Activated naive CD8-positive, alpha-beta T cell treated with anti-CD3 and anti-CD28 coated beads, Interleukin-2, amount 10 ng/mL, durations not matched to agents 7 days and 5 days (primary cell): ENCODE measurements around the gene SPECC1L. TPM values are rescaled to one million over a fixed set of nuclear protein-coding genes. Genes with fewer than 3 reads are reported as not detected.
"Not testable (repeated sequence)": the region's sequence is repeated elsewhere in the genome, so short reads cannot be mapped to it uniquely, and the experiment has no call there.

Source experiments
- ATAC-seq: fragments of 150-1000 bp; cut with Tn5 transposase; one replicate; pipeline ENCODE4 v1.10.0; 2021; ENCODE audit warnings: low read depth, moderate library complexity
- POLR2A ChIA-PET: fragments of 350-600 bp; sonication (Branson Sonifier 250); formaldehyde crosslinking; loops from one replicate; lab custom pipeline; 2021; ENCODE audit warnings: antibody characterized with exemption; lab: Charles Lee
- DNase-seq: peaks from one replicate; pipeline ENCODE4 v3.0.0; 2021
- H3K27ac Mint-ChIP-seq: one replicate; pipeline ENCODE4 v1.8.0; 2022; ENCODE audit warnings: mild to moderate bottlenecking, mixed read lengths
- H3K27me3 Mint-ChIP-seq: one replicate; pipeline ENCODE4 v1.8.0; 2022; ENCODE audit warnings: mild to moderate bottlenecking, moderate library complexity, mixed read lengths
- H3K36me3 Mint-ChIP-seq: one replicate; pipeline ENCODE4 v1.8.0; 2021; ENCODE audit warnings: mild to moderate bottlenecking, mixed read lengths
- H3K4me1 Mint-ChIP-seq: one replicate; pipeline ENCODE4 v1.8.0; 2021; ENCODE audit warnings: mixed read lengths
- H3K4me3 Mint-ChIP-seq: one replicate; pipeline ENCODE4 v1.8.0; 2022; ENCODE audit warnings: mild to moderate bottlenecking, moderate library complexity, mixed read lengths
- H3K9me3 Mint-ChIP-seq: one replicate; pipeline ENCODE4 v1.8.0; 2021; ENCODE audit warnings: mixed read lengths
- total RNA-seq, 2 experiments: library from RNA; stranded (reverse); gene quantifications; one replicate each; pipeline ENCODE4 v1.2.3, GENCODE V29; 2021

The SPECC1L gene
- total RNA-seq, 2 experiments from 2014 or later, result 55.4 to 59.4 TPM

GRCh38 chr22:24238101-24238694 is 32.4 kb upstream of the SPECC1L start:
- H3K27ac Mint-ChIP-seq, H3K4me3 Mint-ChIP-seq, H3K36me3 Mint-ChIP-seq, DNase-seq, POLR2A ChIA-PET, H3K27me3 Mint-ChIP-seq, H3K9me3 Mint-ChIP-seq, ATAC-seq: not testable (repeated sequence)
- peaks cover 31% of the 10 kb centered on the region for H3K4me1 Mint-ChIP-seq

GRCh38 chr22:24240381-24240780 is 30.2 kb upstream of the SPECC1L start:
- POLR2A ChIA-PET, result interaction anchor here (0.7 to 1.1 kb wide), 2 partner anchors 24 to 26 kb away, joined by 6 to 7 read pairs; no protein-coding TSS in a partner anchor

GRCh38 chr22:24240985-24241692 is 29.5 kb upstream of the SPECC1L start:
- peak overlapping the region; percentile 58 for H3K4me3 Mint-ChIP-seq
- H3K36me3 Mint-ChIP-seq, H3K27me3 Mint-ChIP-seq, DNase-seq, H3K9me3 Mint-ChIP-seq: not testable (repeated sequence)
- peak; percentile 30 for ATAC-seq
- H3K27ac Mint-ChIP-seq, result peak overlapping the region; percentile 77
- H3K4me1 Mint-ChIP-seq, result peaks cover 37% of the 10 kb centered on the region
- POLR2A ChIA-PET, result interaction anchor here (1.1 kb wide), 1 partner anchor 26 kb away, joined by 7 read pairs; no protein-coding TSS in a partner anchor

More at GRCh38 chr22:24240381-24240780, 30.2 kb upstream of the SPECC1L start:
- no peaks in the 10 kb centered on the region for H3K27me3 Mint-ChIP-seq
- no peaks in the 10 kb centered on the region for H3K9me3 Mint-ChIP-seq
- ATAC-seq (no peak), DNase-seq (no peak)
- peak overlapping the region; percentile 77 for H3K27ac Mint-ChIP-seq
- H3K4me1 Mint-ChIP-seq, result peaks cover 41% of the 10 kb centered on the region
- H3K4me3 Mint-ChIP-seq, result no peak overlapping the region
- no peaks in the 10 kb centered on the region for H3K36me3 Mint-ChIP-seq

GRCh38 chr22:24243417-24243816 is 27.2 kb upstream of the SPECC1L start:
- not testable (repeated sequence) for H3K36me3 Mint-ChIP-seq, H3K9me3 Mint-ChIP-seq, ATAC-seq, H3K27me3 Mint-ChIP-seq, DNase-seq
- POLR2A ChIA-PET, result interaction anchor here (1.7 kb wide), 1 partner anchor 45 kb away, joined by 15 read pairs; no protein-coding TSS in a partner anchor
- Mint-ChIP-seq H3K4me1 (peaks cover 35% of the 10 kb centered on the region), H3K4me3 (peak overlapping the region; percentile 74), H3K27ac (peak overlapping the region; percentile 94)

- H3K36me3 Mint-ChIP-seq, result no peaks in the 10 kb centered on the region
- H3K9me3 Mint-ChIP-seq, result no peaks in the 10 kb centered on the region
- peaks cover 35% of the 10 kb centered on the region for H3K4me1 Mint-ChIP-seq
- peak overlapping the region; percentile 90 for H3K27ac Mint-ChIP-seq
- peak overlapping the region; percentile 59 for H3K4me3 Mint-ChIP-seq
- POLR2A ChIA-PET, result no interaction called here
- DNase-seq (no peak), ATAC-seq (no peak)
- no peaks in the 10 kb centered on the region for H3K27me3 Mint-ChIP-seq
These were observed 26.4 kb upstream of the SPECC1L start for GRCh38 chr22:24244144-24244787.

- Mint-ChIP-seq H3K4me1 (peaks cover 32% of the 10 kb centered on the region), H3K27ac (peak within 1 kb of the TSS; percentile 90), H3K4me3 (peak within 1 kb of the TSS; percentile 59)
- H3K9me3 Mint-ChIP-seq, H3K36me3 Mint-ChIP-seq, DNase-seq, POLR2A ChIA-PET, H3K27me3 Mint-ChIP-seq, ATAC-seq: not testable (repeated sequence)
These were observed 25.6 kb upstream of the SPECC1L start, which contains the start of gene GGT5 for GRCh38 chr22:24245030-24245431. GGT5 (minus strand) TSS chr22:24245082; CDS start chr22:24244725, 357 bp downstream.

- POLR2A ChIA-PET, H3K27me3 Mint-ChIP-seq, H3K4me3 Mint-ChIP-seq, H3K9me3 Mint-ChIP-seq, H3K36me3 Mint-ChIP-seq, DNase-seq, ATAC-seq: not testable (repeated sequence)
- H3K4me1 Mint-ChIP-seq, result peaks cover 27% of the 10 kb centered on the region
- peak overlapping the region; percentile 42 for H3K27ac Mint-ChIP-seq
These were observed 24.8 kb upstream of the SPECC1L start for GRCh38 chr22:24245584-24246561.

GRCh38 chr22:24247011-24247507 is 23.6 kb upstream of the SPECC1L start:
- Mint-ChIP-seq H3K4me3 (no peak overlapping the region), H3K9me3 (no peaks in the 10 kb centered on the region), H3K4me1 (peaks cover 18% of the 10 kb centered on the region), H3K27me3 (no peaks in the 10 kb centered on the region), H3K27ac (peak overlapping the region; percentile 64), H3K36me3 (no peaks in the 10 kb centered on the region)
- ATAC-seq, result no peak
- POLR2A ChIA-PET, result interaction anchor here (0.8 to 1.3 kb wide), 3 partner anchors 50 to 90 kb away, joined by 3 to 5 read pairs (median 3); no protein-coding TSS in a partner anchor
- DNase-seq, result no peak

- H3K4me1 Mint-ChIP-seq, result peaks cover 14% of the 10 kb centered on the region
- POLR2A ChIA-PET, result interaction anchor here (0.8 to 1.3 kb wide), 3 partner anchors 50 to 90 kb away, joined by 3 to 5 read pairs (median 3); no protein-coding TSS in a partner anchor
- H3K27ac Mint-ChIP-seq, result peak overlapping the region; percentile 64
- H3K4me3 Mint-ChIP-seq, result no peak overlapping the region
- H3K36me3 Mint-ChIP-seq, result no peaks in the 10 kb centered on the region
- peak; percentile 74 for DNase-seq
- H3K27me3 Mint-ChIP-seq, result no peaks in the 10 kb centered on the region
- no peaks in the 10 kb centered on the region for H3K9me3 Mint-ChIP-seq
- ATAC-seq, result peak; percentile 91
These were observed 22.9 kb upstream of the SPECC1L start for GRCh38 chr22:24247564-24248344.

- H3K4me1 Mint-ChIP-seq, DNase-seq, H3K4me3 Mint-ChIP-seq, H3K27me3 Mint-ChIP-seq, ATAC-seq, H3K36me3 Mint-ChIP-seq, H3K9me3 Mint-ChIP-seq, H3K27ac Mint-ChIP-seq, POLR2A ChIA-PET: not testable (repeated sequence)
These were observed 22.0 kb upstream of the SPECC1L start for GRCh38 chr22:24248611-24249010.

- POLR2A ChIA-PET, H3K27ac Mint-ChIP-seq, H3K36me3 Mint-ChIP-seq, DNase-seq, H3K4me1 Mint-ChIP-seq, H3K9me3 Mint-ChIP-seq, ATAC-seq, H3K4me3 Mint-ChIP-seq, H3K27me3 Mint-ChIP-seq: not testable (repeated sequence)
These were observed 21.2 kb upstream of the SPECC1L start for GRCh38 chr22:24249413-24249812.

- H3K4me1 Mint-ChIP-seq, H3K9me3 Mint-ChIP-seq, H3K27me3 Mint-ChIP-seq, POLR2A ChIA-PET, DNase-seq, ATAC-seq, H3K4me3 Mint-ChIP-seq, H3K36me3 Mint-ChIP-seq, H3K27ac Mint-ChIP-seq: not testable (repeated sequence)
These were observed 19.3 kb upstream of the SPECC1L start for GRCh38 chr22:24251286-24251685.
